ENCODE data around the gene NDFIP1. TPM values are rescaled to one million over a fixed set of nuclear protein-coding genes. Genes with fewer than 3 reads are reported as not detected.

NDFIP1 gene
- total RNA-seq, 1 donor from 2014 or later, result 57.0 TPM

- no peak for TF ChIP-seq CTCF (conservative IDR thresholded peaks at IDR 0.05; ENCODE audit: low read depth, low read length)
- DNase-seq (ENCODE audit: low read depth), result no peak
- no peak overlapping the region for H3K4me3 ChIP-seq (ENCODE audit: low read depth, low read length)
Observed at GRCh38 chr5:142100307-142100706, 8.3 kb upstream of the NDFIP1 start.

- DNase-seq (ENCODE audit: low read depth), result no peak
- no peak for TF ChIP-seq CTCF (conservative IDR thresholded peaks at IDR 0.05; ENCODE audit: low read depth, low read length)
- no peak overlapping the region for H3K4me3 ChIP-seq (ENCODE audit: low read depth, low read length)
Observed at GRCh38 chr5:142102980-142103740, 5.4 kb upstream of the NDFIP1 start.

GRCh38 chr5:142104491-142104890 lies 4.1 kb upstream of the NDFIP1 start:
- TF ChIP-seq CTCF (conservative IDR thresholded peaks at IDR 0.05; ENCODE audit: low read depth, low read length), result no peak
- no peak for DNase-seq (ENCODE audit: low read depth)
- no peak overlapping the region for H3K4me3 ChIP-seq (ENCODE audit: low read depth, low read length)

GRCh38 chr5:142106061-142106460 lies 2.5 kb upstream of the NDFIP1 start:
- no peak for DNase-seq (ENCODE audit: low read depth)
- no peak for TF ChIP-seq CTCF (conservative IDR thresholded peaks at IDR 0.05; ENCODE audit: low read depth, low read length)
- no peak overlapping the region for H3K4me3 ChIP-seq (ENCODE audit: low read depth, low read length)

- TF ChIP-seq CTCF (conservative IDR thresholded peaks at IDR 0.05; ENCODE audit: low read depth, low read length), result no peak
- no peak for DNase-seq (ENCODE audit: low read depth)
- H3K4me3 ChIP-seq (ENCODE audit: low read depth, low read length), result no peak overlapping the region
Observed at GRCh38 chr5:142107036-142107735, 1.4 kb upstream of the NDFIP1 start.

GRCh38 chr5:142107736-142108431 lies 695 bp upstream of the NDFIP1 start:
- TF ChIP-seq CTCF (conservative IDR thresholded peaks at IDR 0.05; ENCODE audit: low read depth, low read length), result no peak
- no peak for DNase-seq (ENCODE audit: low read depth)
- H3K4me3 ChIP-seq (ENCODE audit: low read depth, low read length), result peak overlapping the region; percentile 92
